Smooth muscle cell (in vitro differentiated cells): ENCODE results near the gene ERMARD. TPM values are rescaled to one million over a fixed set of nuclear protein-coding genes. Genes with fewer than 3 reads are reported as not detected.

Experiments
- DNase-seq: peaks from one replicate; lab custom pipeline; 2025; ENCODE audit not compliant: unreplicated experiment; lab: John Stamatoyannopoulos, UW
- H2AFZ ChIP-seq: fragments of 200-600 bp; sonication (generic); 2 replicates; pipeline ENCODE4 v1.6.0; 2016; ENCODE audit warnings: antibody characterized with exemption, low read depth, mild to moderate bottlenecking
- H3F3A ChIP-seq: fragments of 200-600 bp; sonication (generic); 2 replicates; pipeline ENCODE4 v1.6.0; 2017; ENCODE audit warnings: antibody characterized with exemption, low read depth
- H3K27ac ChIP-seq: fragments of 200-600 bp; sonication (generic); 2 replicates; pipeline ENCODE4 v1.5.1; 2016; ENCODE audit warnings: low read depth, mild to moderate bottlenecking
- H3K27me3 ChIP-seq: fragments of 200-600 bp; sonication (generic); 2 replicates; pipeline ENCODE4 v1.6.1; 2016; ENCODE audit warnings: low read depth, mild to moderate bottlenecking
- H3K36me3 ChIP-seq: fragments of 200-600 bp; sonication (generic); 2 replicates; pipeline ENCODE4 v1.5.1; 2016; ENCODE audit warnings: low read depth
- H3K4me1 ChIP-seq: fragments of 200-600 bp; sonication (generic); 2 replicates; pipeline ENCODE4 v1.5.1; 2016; ENCODE audit warnings: low read depth
- H3K4me2 ChIP-seq: fragments of 200-600 bp; sonication (generic); 2 replicates; pipeline ENCODE4 v1.6.0; 2016; ENCODE audit warnings: mild to moderate bottlenecking
- H3K4me3 ChIP-seq: fragments of 200-600 bp; sonication (generic); 2 replicates; pipeline ENCODE4 v1.5.1; 2016; ENCODE audit warnings: mild to moderate bottlenecking
- H3K79me2 ChIP-seq: fragments of 200-600 bp; sonication (generic); 2 replicates; pipeline ENCODE4 v1.6.0; 2016; ENCODE audit warnings: low read depth, mild to moderate bottlenecking
- H3K9ac ChIP-seq: fragments of 200-600 bp; sonication (generic); 2 replicates; pipeline ENCODE4 v1.6.0; 2016; ENCODE audit warnings: low read depth
- H3K9me3 ChIP-seq: fragments of 200-600 bp; sonication (generic); replicated peaks from 2 replicates; pipeline ENCODE4 v1.5.1; 2016; ENCODE audit warnings: low read depth
- H4K20me1 ChIP-seq: fragments of 200-600 bp; sonication (generic); 2 replicates; pipeline ENCODE4 v1.6.0; 2016; ENCODE audit warnings: low read depth
- WGBS: methylation state at CpG from one replicate; pipeline ENCODE4 v1.1.7; 2016; ENCODE audit warnings: low lambda C conversion rate; 5-methylcytosine and 5-hydroxymethylcytosine counted together
- polyA plus RNA-seq: library from polyadenylated mRNA; unstranded; fragments of >200 nt; fragmentation: Nextera tagmentation; extraction: Ambion mirVana; gene quantifications from 2 replicates; pipeline ENCODE4 v1.2.1, GENCODE V29; 2016
- total RNA-seq: library from RNA; depleted of rRNA; stranded (reverse); fragments of >200 nt; gene quantifications from 2 replicates; pipeline ENCODE4 v1.2.3, GENCODE V29; 2014
- TF ChIP-seq, protein P1 (sequence below): fragments of 200-600 bp; sonication (generic); IDR thresholded peaks from 2 replicates; pipeline ENCODE4 v1.5.1; 2017; ENCODE audit warnings: borderline replicate concordance, mild to moderate bottlenecking, antibody characterized with exemption; ENCODE audit not compliant: insufficient read depth, poor library complexity, severe bottlenecking

ERMARD gene
- total and polyA plus RNA-seq, 2 experiments from 2014 or later = 23.2 to 55.9 TPM

GRCh38 chr6:169786349-169786748 lies 34.9 kb downstream of the ERMARD start:
- 85% methylated on average over 5 of the region's 5 CpGs for WGBS

GRCh38 chr6:169787797-169788196 lies 36.4 kb downstream of the ERMARD start:
- H3K79me2 ChIP-seq = no peaks in the 10 kb centered on the region
- H3F3A ChIP-seq = no peaks in the 10 kb centered on the region
- H3K27me3 ChIP-seq = no peaks in the 10 kb centered on the region
- no peaks in the 10 kb centered on the region for H3K36me3 ChIP-seq
- no peak overlapping the region for H2AFZ ChIP-seq
- H4K20me1 ChIP-seq = no peaks in the 10 kb centered on the region
- no peak overlapping the region for H3K27ac ChIP-seq
- no peak overlapping the region for H3K4me3 ChIP-seq
- no peak for DNase-seq
- TF ChIP-seq, protein P1, sequence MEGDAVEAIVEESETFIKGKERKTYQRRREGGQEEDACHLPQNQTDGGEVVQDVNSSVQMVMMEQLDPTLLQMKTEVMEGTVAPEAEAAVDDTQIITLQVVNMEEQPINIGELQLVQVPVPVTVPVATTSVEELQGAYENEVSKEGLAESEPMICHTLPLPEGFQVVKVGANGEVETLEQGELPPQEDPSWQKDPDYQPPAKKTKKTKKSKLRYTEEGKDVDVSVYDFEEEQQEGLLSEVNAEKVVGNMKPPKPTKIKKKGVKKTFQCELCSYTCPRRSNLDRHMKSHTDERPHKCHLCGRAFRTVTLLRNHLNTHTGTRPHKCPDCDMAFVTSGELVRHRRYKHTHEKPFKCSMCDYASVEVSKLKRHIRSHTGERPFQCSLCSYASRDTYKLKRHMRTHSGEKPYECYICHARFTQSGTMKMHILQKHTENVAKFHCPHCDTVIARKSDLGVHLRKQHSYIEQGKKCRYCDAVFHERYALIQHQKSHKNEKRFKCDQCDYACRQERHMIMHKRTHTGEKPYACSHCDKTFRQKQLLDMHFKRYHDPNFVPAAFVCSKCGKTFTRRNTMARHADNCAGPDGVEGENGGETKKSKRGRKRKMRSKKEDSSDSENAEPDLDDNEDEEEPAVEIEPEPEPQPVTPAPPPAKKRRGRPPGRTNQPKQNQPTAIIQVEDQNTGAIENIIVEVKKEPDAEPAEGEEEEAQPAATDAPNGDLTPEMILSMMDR = no peak
- WGBS = 82% methylated on average over 7 of the region's 7 CpGs
- peaks cover 4% of the 10 kb centered on the region for H3K4me1 ChIP-seq
- H3K9ac ChIP-seq = no peak overlapping the region
- no peak overlapping the region for H3K4me2 ChIP-seq
- H3K9me3 ChIP-seq = no peaks in the 10 kb centered on the region

More at GRCh38 chr6:169786349-169786748, 34.9 kb downstream of the ERMARD start:
- TF ChIP-seq, protein P1 = no peak
- no peaks in the 10 kb centered on the region for H3K9me3 ChIP-seq
- H3F3A ChIP-seq = no peaks in the 10 kb centered on the region
- no peaks in the 10 kb centered on the region for H3K36me3 ChIP-seq
- H3K27me3 ChIP-seq = no peaks in the 10 kb centered on the region
- no peaks in the 10 kb centered on the region for H3K79me2 ChIP-seq
- H3K27ac ChIP-seq = no peak overlapping the region
- DNase-seq = no peak
- H3K4me2 ChIP-seq = no peak overlapping the region
- no peak overlapping the region for H3K4me3 ChIP-seq
- no peak overlapping the region for H3K9ac ChIP-seq
- no peak overlapping the region for H2AFZ ChIP-seq
- peaks cover 4% of the 10 kb centered on the region for H3K4me1 ChIP-seq
- no peaks in the 10 kb centered on the region for H4K20me1 ChIP-seq

GRCh38 chr6:169788809-169789145 lies 37.4 kb downstream of the ERMARD start:
- TF ChIP-seq, protein P1 = no peak
- Histone ChIP-seq H3K4me3 (no peak overlapping the region), H3K4me1 (peaks cover 4% of the 10 kb centered on the region), H3K27ac (no peak overlapping the region), H3F3A (no peaks in the 10 kb centered on the region), H3K9me3 (no peaks in the 10 kb centered on the region), H2AFZ (no peak overlapping the region), H3K4me2 (no peak overlapping the region), H4K20me1 (no peaks in the 10 kb centered on the region), H3K9ac (no peak overlapping the region), H3K36me3 (no peaks in the 10 kb centered on the region), H3K79me2 (no peaks in the 10 kb centered on the region), H3K27me3 (no peaks in the 10 kb centered on the region)
- 93% methylated on average over 4 of the region's 4 CpGs for WGBS
- DNase-seq = no peak

DNA sequence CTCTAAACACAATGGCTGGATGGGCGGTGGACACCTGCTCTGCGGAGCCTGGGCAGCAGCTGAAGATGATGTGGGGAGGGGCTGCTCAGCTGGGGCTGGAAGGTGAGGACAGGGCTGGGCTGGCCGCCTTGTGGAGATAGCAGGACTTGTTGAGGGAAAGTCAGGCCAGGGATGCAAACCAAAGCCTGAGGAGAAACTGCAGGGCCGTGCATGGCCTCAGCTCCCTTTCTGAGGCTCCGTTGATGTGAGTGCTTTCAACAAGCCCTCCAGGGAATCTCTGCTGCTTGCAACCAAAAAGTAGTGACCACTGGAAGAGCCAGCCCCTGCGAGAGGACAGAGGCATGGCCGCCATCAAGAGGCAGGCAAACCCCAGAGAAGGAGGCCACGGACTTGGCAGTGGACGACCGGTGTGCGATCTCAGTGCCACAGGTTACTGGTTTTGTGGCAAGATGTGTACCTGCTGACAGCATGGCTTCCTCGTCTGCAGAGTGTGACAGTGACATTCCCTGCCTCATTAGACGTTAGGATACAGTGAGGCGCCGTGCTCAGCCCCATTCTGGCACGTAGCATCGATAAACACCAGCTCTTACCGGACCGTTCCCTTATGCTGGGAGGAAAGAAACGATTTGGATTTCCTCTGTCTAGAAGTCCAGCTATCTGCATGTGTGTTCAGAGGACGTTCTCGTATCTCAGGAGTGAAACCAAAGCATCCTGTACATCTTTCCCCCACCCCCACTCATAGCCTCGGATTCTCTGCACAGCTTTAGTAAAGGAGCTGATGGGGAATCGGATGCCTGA lies 37.9 kb downstream of the ERMARD start:
- H3F3A ChIP-seq = no peaks in the 10 kb centered on the region
- DNase-seq = no peak
- H3K27me3 ChIP-seq = no peaks in the 10 kb centered on the region
- peak overlapping the region; percentile 51 for H3K4me3 ChIP-seq
- H2AFZ ChIP-seq = peak overlapping the region; percentile 86
- H3K9me3 ChIP-seq = no peaks in the 10 kb centered on the region
- peaks cover 4% of the 10 kb centered on the region for H3K4me1 ChIP-seq
- H3K79me2 ChIP-seq = no peaks in the 10 kb centered on the region
- H3K4me2 ChIP-seq = peak overlapping the region; percentile 83
- H3K27ac ChIP-seq = no peak overlapping the region
- 85% methylated on average over 24 of the region's 24 CpGs for WGBS
- H3K9ac ChIP-seq = no peak overlapping the region
- no peaks in the 10 kb centered on the region for H4K20me1 ChIP-seq
- no peaks in the 10 kb centered on the region for H3K36me3 ChIP-seq
- TF ChIP-seq, protein P1 = no peak
